GM21528 (cell line): ENCODE data around the gene SP9.

ENCODE experiments used
- ATAC-seq: cut with Tn5 transposase; IDR thresholded peaks from one replicate; pipeline ENCODE4 v1.9.1; 2021; ENCODE audit warnings: mild to moderate bottlenecking, moderate library complexity; ENCODE audit not compliant: unreplicated experiment, low FRiP score

SP9 gene

DNA sequence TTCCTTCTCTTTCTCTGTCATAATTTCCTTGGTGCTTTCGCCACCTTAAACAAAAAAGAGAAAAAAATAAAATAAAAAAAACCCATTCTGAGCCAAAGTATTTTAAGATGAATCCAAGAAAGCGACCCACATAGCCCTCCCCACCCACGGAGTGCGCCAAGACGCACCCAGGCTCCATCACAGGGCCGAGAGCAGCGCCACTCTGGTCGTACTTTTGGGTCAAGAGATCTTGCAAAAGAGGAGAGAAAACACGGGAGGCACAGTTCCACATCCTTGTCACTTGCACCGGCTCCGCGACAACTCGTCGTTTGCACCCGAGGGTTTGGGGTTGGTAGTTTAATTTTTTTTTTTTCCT, 1.8 kb upstream of the SP9 start:
- ATAC-seq, result no peak

DNA sequence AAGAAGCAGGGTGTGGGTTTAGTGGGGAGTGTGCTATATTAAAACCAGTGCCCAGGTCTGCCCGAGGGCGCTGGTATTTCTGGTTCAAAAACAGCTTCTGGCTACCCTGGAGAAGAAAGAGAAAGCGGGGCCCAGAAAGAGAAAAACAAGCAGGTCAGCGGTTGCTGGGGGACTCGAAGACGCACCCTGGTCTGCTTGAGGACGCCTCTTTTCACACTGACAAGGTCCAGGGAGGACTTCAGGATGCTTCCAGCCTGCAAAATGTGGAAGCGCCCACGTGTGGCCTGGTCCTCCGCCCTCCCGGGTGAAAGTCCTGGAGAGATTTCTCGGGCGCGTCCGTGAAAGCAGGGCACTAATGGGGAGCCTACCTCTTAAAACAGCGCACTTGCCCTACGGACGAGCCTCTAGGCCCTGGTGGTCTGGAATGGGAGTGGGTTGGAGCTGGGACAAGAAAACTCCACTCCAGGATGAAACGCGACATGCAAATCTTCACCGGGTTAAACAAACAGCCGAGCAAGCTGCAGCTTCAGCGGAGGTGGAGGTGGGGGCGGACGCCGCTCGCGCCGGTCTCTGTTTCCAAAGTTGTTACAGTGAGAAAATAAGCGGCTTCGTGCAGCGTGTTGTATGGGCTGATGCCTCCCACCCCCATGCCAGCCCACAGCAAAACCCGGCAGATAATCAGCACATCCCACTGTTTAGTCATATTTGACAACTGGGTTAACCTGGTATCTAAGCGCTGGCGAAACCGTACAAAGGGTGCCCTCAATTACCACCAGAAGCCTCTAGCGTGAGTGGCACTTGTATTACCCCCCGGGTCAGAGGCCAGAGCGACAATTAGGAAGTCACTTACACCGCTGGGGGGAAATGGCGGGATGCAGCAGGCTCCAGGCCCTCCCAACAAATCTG, 1.1 kb upstream of the SP9 start:
- ATAC-seq, result no peak

DNA sequence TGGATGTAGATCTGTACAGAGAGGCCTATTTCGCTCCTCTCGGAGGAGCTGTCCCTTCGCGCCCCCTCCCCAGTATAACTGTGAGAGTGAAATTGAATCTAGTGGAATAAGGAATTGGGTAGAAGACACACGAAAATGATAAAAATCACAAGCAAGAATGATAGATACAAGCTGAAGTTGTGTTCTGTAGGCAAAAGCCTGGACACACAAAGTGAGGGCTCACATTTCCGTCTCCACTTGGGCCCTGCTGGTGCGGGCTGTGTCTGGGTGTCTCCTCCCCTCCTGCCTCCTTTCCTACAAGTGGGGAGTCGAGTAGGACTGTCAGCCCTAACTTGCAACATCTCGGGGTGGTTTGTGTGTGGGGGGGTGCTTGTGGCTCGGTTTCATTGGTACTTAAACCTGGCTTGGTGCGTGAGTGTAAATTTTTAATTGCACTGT, 457 bp upstream of the SP9 start:
- no peak for ATAC-seq

DNA sequence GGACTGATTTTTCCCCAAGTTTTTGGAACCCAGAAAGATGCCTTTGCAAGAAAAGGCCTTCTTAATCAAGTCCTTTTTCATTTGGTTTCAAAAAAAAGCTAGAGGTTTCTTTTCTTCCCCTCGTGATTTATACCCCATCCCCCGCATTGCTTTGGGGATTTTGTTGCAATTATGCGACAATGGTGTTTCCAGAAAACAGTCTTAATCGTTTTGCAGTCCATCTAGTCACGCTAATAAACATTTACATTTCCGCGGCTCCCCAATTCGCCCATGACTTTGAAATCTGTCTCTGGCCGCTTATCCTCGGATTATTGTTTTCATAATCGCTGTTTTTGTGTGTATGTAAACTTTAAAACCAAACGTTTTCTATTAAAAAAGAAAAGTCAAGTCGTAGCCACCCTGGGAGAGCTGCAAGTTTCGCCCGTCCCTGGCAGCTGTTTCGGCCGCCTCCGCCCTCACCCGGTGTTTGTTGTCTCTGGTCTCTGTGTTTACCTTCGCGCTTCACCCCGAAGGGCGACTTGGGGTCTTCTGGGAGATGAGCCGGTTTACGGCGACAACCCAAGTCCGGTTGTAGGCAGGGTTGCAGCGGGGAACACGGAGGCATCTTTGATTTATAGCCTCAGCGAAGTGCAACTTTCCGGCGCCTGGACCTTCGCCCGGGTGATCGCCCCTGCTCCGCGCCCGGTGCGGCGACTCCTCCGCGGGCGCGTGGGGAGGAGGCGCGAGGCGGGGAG, 667 bp downstream of the SP9 start:
- no peak for ATAC-seq

DNA sequence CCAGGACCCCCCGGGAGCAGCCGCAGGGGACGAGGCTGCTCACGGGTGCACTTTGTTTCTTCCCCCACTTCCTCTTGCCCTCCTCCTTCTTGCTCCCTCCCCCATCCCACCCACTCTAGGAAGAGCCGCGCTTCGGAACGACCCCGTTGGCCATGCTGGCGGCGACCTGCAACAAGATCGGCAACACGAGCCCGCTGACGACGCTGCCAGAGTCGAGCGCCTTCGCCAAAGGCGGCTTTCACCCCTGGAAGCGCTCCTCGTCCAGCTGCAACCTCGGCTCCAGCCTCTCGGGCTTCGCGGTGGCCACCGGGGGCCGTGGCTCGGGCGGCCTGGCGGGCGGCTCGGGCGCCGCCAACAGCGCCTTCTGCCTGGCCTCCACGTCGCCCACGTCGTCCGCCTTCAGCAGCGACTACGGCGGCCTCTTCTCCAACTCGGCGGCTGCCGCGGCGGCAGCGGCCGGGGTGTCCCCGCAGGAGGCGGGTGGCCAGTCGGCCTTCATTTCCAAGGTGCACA, 1.3 kb downstream of the SP9 start:
- ATAC-seq, result peak; percentile 6

DNA sequence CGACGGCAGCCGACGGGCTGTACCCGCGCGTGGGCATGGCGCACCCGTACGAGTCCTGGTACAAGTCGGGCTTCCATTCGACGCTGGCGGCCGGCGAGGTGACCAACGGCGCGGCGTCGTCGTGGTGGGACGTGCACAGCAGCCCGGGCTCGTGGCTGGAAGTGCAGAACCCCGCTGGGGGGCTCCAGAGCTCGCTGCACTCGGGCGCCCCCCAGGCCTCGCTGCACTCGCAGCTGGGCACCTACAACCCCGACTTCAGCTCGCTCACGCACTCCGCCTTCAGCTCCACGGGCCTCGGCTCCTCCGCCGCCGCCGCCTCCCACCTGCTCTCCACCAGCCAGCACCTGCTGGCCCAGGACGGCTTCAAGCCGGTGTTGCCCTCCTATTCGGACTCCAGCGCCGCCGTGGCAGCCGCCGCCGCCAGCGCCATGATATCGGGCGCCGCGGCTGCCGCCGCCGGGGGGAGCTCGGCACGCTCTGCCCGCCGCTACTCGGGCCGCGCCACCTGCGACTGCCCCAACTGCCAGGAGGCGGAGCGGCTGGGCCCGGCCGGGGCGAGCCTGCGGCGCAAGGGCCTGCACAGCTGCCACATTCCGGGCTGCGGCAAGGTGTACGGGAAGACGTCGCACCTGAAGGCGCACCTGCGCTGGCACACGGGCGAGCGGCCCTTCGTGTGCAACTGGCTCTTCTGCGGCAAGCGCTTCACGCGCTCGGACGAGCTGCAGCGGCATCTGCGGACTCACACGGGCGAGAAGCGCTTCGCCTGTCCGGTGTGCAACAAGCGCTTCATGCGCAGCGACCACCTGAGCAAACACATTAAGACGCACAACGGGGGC, 2.0 kb downstream of the SP9 start:
- ATAC-seq, result peak; percentile 53

DNA sequence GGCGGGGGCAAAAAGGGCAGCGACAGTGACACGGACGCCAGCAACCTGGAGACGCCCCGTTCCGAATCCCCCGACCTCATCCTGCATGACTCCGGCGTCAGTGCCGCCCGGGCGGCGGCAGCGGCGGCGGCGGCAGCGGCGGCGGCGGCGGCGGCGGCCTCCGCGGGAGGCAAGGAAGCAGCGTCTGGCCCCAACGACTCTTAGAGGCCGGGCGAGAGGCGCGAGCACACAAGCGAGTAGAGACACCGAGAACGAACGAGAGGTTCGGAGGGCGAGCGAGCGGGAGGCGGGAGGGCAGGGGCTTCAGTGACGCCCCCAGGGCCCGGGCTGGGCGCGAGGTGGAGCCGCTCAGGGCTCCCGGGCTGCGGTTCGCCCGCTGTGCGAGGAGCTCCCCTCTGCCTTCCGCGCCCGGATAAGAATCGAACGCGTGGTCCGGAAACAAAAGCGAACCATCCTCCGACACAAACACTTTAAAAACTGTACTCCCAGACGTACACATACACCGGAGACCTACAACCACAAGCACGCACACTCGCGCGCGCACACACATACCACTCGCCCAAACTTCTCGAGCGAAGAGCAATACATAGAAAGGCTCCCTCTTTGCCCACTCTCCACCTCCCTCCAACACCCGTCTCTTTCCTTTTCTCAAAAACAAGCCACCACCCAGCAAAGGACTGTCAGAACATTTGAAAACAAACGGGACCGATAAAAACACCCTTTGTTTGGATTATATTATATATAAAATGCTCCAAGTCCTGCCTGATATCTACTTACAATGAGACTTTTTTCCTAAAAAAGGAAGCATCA, 2.8 kb downstream of the SP9 start:
- ATAC-seq, result no peak

DNA sequence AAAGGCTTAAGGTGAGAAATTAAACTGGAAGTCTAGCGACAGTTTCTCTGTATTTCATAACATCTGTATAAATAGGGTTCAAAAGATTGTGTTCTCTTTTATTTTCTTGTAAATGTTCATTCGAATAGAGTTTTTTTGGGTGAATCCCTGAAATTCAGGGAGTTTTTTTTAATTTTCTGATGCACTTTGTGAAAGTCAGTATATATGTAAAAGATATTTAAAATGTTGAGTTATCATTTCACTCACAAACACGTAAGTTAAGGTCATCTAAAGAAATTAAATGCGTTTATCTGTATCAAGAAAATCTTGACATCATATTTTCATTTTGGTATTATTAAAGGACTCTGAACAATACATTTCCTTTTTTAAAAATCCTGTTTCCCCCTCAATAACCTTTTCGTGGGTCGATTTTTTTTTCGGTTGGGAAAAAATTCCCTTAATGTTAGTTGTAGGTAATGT, 3.4 kb downstream of the SP9 start:
- no peak for ATAC-seq

DNA sequence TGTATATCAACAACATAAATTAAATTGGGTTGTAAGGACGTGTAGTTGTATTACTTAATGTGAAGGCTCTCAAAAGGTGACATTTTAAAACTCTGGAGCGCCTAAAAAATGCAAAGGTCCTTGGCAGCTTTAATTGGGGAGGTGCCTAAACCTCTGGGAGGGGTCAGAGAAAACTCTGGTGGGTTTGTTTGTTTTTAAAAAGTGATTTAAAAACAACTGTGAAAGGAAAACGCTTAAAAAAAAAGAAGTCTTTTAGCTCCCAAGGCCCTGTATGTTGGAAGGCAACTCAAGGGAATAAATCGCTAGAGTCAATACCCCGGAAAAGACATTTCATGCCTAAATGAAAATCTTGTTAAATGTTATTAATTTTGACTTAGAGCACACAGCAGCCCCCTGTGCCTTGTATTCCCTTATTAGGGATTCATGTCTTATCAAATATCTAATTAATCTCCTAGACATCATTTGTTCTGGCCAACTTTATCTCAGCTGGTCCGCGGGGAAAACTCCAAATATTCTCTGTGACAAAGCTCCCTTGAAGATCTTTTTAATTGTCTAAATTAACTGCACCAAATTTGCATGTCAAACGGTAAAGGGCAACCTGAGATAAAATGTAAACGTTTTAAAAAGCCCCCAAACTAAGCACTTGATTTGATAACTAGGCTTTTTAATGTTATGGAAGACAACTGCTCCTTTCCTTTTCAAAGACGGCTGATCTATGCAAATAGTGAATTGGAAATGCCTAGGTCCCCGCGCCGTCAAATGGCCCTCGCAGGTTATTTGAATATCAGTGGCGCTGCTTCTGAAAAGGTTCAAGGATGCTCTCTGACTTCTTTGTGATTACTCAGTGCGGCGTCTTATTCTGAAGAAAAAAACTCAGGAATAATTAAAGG, 4.2 kb downstream of the SP9 start:
- no peak for ATAC-seq

DNA sequence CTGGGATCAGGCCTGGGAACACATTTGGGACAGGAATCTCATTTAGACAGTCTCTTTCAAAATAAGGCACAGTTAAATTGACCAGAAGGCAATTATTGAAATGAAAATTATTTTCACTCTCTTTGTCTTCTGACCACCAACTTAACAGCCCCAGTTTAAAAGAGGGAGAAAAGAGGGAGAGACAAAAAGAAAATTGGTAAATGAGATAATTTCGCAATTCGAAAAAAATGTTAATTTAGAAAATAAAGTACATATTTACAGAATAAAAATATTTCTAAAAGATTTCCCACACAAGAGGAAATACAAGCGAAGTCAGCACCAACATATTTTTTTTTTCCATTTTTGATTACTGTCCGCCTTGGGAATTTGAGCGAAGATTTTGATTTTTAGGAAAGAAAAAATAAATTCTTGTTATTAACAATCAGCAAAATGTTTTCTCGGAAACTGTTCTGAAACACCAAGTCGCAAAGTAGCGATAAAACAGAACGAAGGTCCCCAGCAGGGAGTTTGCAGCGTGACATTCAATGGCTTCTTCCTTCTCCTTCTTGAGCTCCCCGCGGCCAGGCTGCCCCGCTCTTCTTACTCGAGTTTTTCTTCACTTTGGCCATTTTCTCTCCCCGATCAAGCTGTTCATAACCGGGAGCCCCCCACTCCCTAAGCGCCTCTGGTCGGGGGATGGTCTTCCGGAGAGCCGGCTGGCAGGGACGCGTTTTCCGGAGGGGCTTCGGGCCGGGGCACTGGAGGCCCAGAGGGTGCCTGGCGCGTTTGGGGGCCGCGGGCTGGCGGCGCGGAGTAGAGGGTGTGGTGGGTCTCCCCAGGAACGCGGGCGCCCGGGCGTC, 5.0 kb downstream of the SP9 start:
- ATAC-seq, result no peak

DNA sequence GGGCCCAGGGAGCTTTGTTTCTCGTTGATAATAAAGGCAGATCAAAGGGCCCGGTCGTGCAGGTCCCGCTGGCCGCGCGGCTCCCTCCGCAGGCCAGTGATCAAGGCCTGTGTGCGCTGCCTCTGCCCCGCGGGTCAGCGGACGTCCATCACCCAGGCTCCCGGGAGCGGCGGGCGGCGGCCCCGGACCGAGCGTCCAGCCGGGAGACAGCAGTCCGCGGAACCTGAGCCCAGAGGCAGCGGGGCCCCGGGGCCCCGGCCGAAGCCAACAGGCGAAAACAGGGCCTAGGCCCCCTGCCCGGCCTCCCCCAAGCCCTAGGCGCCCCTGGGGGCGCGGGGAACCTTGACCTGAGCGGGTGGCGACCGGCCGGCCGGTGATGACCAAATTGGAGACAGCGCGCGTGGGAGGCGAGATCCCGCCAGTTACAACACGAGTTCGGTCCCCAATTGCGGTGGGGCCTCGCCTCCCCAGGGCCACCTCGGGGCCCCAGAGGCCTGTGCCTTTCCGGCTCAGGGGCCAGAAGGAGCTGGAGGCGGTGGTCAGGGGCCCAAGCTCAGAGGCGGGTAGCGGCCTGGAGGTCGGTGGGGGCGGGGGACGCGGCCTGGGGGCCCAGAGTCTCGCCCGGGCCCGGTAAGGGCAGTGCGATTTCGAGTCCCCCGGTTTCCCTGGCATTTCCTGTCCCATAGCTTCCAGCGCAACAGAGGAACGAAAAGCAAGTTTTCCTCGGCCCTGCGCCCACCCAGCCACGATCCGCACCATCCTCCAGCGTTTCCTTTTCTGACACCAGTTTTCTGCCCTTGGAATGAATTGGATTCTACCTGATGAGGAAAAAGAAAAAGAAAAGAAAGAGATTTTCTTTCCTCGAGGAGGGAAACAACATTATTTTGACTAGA, 5.9 kb downstream of the SP9 start:
- no peak for ATAC-seq

DNA sequence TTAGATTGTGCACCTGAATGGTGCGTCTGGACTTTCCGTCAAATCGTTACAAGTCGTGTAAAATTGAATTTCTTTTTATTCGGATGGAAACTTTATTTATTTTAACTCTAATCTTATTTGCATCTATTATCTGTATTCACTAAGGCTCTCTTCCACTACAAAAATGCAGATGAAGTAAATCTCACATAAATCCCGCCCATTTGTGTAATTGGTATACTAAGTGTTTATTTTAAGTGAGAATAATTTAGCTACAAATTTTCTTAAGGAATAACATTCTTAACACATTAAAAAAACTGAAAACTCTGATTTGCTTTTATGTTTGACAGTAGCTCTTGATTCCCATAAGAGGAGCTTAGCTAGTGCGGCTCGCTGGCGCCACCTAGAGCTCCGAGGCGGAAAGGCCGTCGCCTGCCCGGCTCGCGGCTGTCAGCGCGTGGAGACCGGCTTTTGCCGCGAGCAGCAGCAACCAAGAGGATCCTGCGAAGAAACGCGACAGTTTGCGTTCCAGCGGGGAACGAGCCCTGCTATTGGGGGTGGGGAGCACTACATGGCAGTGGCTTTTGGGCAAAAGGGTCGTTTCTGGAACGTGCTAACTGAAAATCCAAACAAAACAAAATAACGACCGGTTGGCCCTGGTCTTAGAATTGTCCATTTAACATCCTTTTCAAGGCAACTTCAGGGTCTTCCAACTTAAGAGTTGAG, 6.7 kb downstream of the SP9 start:
- ATAC-seq, result peak; percentile 59

DNA sequence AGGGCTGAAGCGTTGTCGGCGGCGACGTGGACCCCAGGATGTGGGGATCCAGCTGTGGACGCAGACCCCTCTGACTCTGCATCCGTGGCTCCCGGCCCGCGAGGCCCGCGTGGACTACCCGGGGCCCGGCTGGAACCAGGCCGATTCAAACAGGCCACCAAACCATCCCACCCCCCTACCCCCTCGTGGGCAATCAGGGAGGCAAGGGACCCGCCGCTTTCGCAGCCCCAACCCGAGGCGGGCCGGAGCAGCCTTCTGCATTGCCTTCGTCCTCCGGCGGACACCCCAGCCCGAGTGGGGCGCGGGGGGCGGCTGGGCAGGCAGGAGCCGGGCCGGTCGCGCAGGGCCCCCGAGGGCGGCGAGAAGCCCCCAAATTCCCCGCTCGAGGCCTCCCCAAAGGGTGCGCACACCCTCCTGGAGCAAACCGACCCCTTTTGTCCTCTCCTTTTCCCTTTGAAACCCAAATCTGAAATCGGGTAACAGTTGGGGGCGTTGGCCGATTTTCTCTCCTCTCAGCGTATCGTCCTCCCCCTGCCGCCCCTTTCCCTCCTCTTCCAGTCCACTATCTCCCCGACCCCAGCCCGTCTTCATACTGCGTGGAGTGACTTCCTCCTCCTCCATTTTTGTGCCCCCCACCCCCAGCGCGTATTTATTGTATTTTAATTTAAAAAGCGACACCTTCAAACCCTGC, 7.4 kb downstream of the SP9 start:
- ATAC-seq, result no peak

DNA sequence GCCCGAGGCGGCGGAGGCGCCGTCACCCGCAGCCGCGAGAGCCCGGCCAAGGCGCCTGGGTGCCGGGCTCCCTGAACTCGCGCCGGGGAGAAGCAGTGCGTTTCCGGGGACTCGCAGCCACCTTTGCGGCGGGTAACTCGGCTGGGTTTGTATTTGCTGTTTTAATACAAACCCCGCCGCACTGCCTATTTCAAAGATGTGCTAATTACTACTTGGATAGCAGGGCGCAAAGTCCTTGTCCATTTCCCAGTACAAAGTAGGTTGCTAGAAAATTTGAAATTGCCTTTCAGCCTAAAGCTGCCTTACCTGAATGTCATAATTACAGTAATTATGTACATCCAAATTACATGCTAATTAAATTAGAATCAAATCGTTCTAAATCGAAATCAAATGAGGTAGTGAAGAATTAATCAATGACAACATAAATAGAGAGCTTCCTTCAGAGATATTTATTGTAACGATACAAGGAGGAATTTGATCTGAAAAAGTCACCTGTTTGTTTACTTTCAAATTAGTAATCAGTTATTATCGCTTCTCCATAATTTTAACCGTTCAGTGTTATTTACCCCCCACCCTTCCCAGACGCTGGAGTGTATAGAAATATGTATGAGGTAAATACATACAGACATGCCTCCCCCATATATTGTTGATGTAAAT, 8.1 kb downstream of the SP9 start:
- ATAC-seq, result no peak

DNA sequence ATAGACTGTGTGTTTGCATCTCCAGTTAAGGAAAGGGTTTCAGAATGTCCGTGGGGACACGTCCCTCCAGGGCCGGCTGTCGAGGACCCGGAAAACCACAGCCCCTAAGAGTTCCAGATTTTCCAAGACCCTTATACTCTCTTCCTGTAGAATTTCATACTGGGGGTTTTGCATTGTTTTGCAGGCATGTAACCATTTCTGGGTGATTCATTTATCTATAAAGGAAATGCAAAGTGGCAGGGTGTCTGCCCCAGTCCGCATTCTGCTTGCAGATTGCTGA, 8.5 kb downstream of the SP9 start:
- ATAC-seq, result no peak
